ENCODE measurements around the gene DNASE2.

Gene DNASE2

GRCh38 chr19:12886651-12886968 is 5.4 kb upstream of the DNASE2 start:
- H3K4me3 ChIP-seq (ENCODE audit: severe bottlenecking) = no peak overlapping the region
- no peak for ATAC-seq (ENCODE audit: low read depth)
- TF ChIP-seq CTCF (IDR thresholded peaks at IDR 0.05; ENCODE audit: poor library complexity, severe bottlenecking) = no peak
- peaks cover 11% of the 10 kb centered on the region for H3K9me3 ChIP-seq (ENCODE audit: severe bottlenecking)
- H3K36me3 ChIP-seq (ENCODE audit: low read depth) = no peaks in the 10 kb centered on the region
- no peaks in the 10 kb centered on the region for H3K27me3 ChIP-seq (ENCODE audit: insufficient read depth, poor library complexity, severe bottlenecking)
- no peak for DNase-seq (ENCODE audit: low spot score)
- H3K4me1 ChIP-seq (ENCODE audit: insufficient read depth, poor library complexity, severe bottlenecking) = no peaks in the 10 kb centered on the region
- H3K27ac ChIP-seq (ENCODE audit: poor library complexity, severe bottlenecking) = no peak overlapping the region

DNA sequence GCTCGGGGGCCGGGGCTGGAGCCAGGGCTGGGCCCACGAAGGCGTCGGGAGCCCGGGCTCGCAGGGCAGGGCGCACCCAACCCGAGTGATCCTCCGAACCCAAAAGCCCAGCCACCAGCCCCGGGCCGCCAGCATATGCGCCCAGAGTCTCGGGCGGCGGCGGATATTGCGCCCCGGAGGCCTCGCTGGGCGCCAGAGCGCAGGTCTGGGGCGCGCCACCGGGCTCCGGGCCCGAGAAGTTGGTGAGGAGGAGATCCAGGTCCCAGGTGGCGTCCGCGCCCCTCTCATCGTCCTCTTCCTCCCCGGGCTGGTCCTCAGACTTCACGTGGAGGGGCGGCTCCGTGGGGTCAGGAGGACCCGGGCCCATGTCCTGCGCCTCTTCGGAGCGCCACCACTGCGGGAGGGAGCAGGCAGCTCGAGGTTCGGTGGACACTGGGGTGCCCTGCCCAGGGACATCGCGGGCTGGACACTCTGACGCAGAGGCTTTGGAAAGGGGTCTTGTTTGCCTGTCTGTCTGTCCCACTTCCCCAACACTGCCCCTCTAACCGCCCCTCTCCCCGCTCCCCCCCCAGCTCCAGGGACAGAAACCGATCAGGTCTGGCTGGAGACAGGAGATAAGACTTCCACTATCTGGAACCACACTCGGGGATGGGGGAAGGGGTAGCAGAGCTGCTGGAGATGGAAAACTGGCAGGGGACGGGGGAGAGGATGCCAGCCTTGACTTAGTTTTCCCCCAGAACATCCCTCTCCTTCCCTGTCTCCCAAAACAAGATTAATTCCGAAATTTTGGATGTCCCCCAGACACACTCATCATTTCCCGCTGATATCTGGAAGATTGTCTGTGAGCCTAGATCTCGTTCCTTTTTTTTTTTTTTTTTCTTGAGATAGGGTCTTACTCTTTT is 4.8 kb upstream of the DNASE2 start:
- H3K27ac ChIP-seq (ENCODE audit: poor library complexity, severe bottlenecking) = no peak overlapping the region
- DNase-seq (ENCODE audit: low spot score) (no peak), ATAC-seq (ENCODE audit: low read depth) (no peak)
- peak overlapping the region; percentile 28 for H3K4me3 ChIP-seq (ENCODE audit: severe bottlenecking)
- no peaks in the 10 kb centered on the region for H3K27me3 ChIP-seq (ENCODE audit: insufficient read depth, poor library complexity, severe bottlenecking)
- no peaks in the 10 kb centered on the region for H3K4me1 ChIP-seq (ENCODE audit: insufficient read depth, poor library complexity, severe bottlenecking)
- peaks cover 11% of the 10 kb centered on the region for H3K9me3 ChIP-seq (ENCODE audit: severe bottlenecking)
- peak; percentile 43 for TF ChIP-seq CTCF (IDR thresholded peaks at IDR 0.05; ENCODE audit: poor library complexity, severe bottlenecking)
- no peaks in the 10 kb centered on the region for H3K36me3 ChIP-seq (ENCODE audit: low read depth)

DNA sequence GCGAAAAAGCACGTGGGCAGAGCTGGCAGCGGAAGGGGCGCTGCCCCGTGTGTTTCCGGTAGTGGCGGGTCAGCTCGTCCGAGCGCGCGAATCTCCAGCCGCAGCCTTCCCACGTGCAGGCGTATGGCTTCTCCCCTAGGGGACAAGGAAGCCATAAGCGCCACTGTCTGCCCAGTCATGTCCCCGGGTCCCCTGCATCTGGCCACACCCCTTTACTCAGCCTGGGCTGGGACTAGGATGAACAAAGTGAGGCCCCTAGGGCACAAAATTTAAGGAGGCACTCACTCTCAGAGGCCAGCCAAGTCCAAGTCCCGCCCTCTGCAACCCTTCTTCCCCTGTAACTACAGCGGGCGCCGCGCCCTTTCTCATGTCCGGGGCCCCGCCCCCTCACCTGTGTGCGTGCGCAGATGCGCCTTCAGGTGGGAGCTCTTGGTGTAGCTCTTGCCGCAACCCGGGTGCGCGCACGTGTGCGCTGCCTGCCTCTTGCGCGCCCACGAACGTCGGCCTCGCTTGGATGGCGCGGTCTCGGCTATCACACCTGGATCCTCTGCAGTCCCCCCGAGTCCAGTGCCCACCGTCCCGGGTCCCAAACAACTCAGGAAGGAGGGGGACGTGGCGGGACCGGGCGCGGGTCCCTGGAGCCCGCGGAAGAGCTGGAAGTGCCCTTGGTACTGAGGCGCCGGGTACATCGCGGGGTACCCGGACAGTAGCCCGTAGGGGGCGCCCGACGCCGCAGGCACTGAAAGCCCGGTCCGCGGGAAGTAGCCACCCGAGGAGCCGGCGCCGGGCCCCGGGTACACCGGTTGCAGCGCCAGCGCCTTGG is 3.9 kb upstream of the DNASE2 start:
- ATAC-seq (ENCODE audit: low read depth) (peak; percentile 49), DNase-seq (ENCODE audit: low spot score) (no peak)
- peaks cover 11% of the 10 kb centered on the region for H3K9me3 ChIP-seq (ENCODE audit: severe bottlenecking)
- H3K36me3 ChIP-seq (ENCODE audit: low read depth) = no peaks in the 10 kb centered on the region
- H3K4me1 ChIP-seq (ENCODE audit: insufficient read depth, poor library complexity, severe bottlenecking) = no peaks in the 10 kb centered on the region
- no peak overlapping the region for H3K27ac ChIP-seq (ENCODE audit: poor library complexity, severe bottlenecking)
- TF ChIP-seq CTCF (IDR thresholded peaks at IDR 0.05; ENCODE audit: poor library complexity, severe bottlenecking) = peak; percentile 74
- H3K27me3 ChIP-seq (ENCODE audit: insufficient read depth, poor library complexity, severe bottlenecking) = no peaks in the 10 kb centered on the region
- peak overlapping the region; percentile 28 for H3K4me3 ChIP-seq (ENCODE audit: severe bottlenecking)

GRCh38 chr19:12884627-12884925 is 3.3 kb upstream of the DNASE2 start:
- Histone ChIP-seq H3K4me1 (ENCODE audit: insufficient read depth, poor library complexity, severe bottlenecking) (no peaks in the 10 kb centered on the region), H3K27me3 (ENCODE audit: insufficient read depth, poor library complexity, severe bottlenecking) (no peaks in the 10 kb centered on the region), H3K36me3 (ENCODE audit: low read depth) (no peaks in the 10 kb centered on the region), H3K4me3 (ENCODE audit: severe bottlenecking) (no peak overlapping the region), H3K27ac (ENCODE audit: poor library complexity, severe bottlenecking) (no peak overlapping the region), H3K9me3 (ENCODE audit: severe bottlenecking) (peaks cover 11% of the 10 kb centered on the region)
- TF ChIP-seq CTCF (IDR thresholded peaks at IDR 0.05; ENCODE audit: poor library complexity, severe bottlenecking) = no peak
- no peak for DNase-seq (ENCODE audit: low spot score)
- ATAC-seq (ENCODE audit: low read depth) = no peak

Data from RWPE2 (cell line).